ENCODE data around the gene NDUFB11. TPM values are rescaled to one million over a fixed set of nuclear protein-coding genes. Genes with fewer than 3 reads are reported as not detected.
A peak's percentile ranks its signal among the peaks of the same experiment; 100 is the strongest.

NDUFB11 gene
- total RNA-seq, 1 experiment from 2014 or later: 258 TPM

GRCh38 chrX:47093248-47093647 lies 51.3 kb downstream of the NDUFB11 start:
- TF ChIP-seq CTCF (conservative IDR thresholded peaks at IDR 0.05; ENCODE audit: low read depth, low read length) (peak; percentile 69), EZH2phosphoT487 (IDR thresholded peaks at IDR 0.05; ENCODE audit: borderline replicate concordance, low read length) (no peak), EZH2 (IDR thresholded peaks at IDR 0.05; ENCODE audit: low read length, unreplicated experiment) (no peak)
- H3K27me3 ChIP-seq (ENCODE audit: low read length): no peaks in the 10 kb centered on the region
- H3K4me1 ChIP-seq (ENCODE audit: insufficient read depth, low read length): no peaks in the 10 kb centered on the region
- H2AFZ ChIP-seq (ENCODE audit: low read length): peak overlapping the region; percentile 24; the same call in 1 of the 2 replicates
- no peaks in the 10 kb centered on the region for H3K9me3 ChIP-seq (ENCODE audit: low read length)
- ChIA-PET CTCF (interaction anchor here (0.6 to 1.1 kb wide), 8 partner anchors 26 to 442 kb away, joined by 3 to 5 read pairs (median 3); partner anchors contain the start of gene RBM10), POLR2A (ENCODE audit: unreplicated experiment) (no interaction called here)
- no peaks in the 10 kb centered on the region for H3K36me3 ChIP-seq (ENCODE audit: low read depth, low read length)
- intact Hi-C loops (cut with micrococcal nuclease): loop anchor here (1.0 to 5.0 kb wide), 5 partner anchors 46 to 290 kb away; no protein-coding TSS in a partner anchor
- no peak for ATAC-seq
- H3K27ac ChIP-seq (ENCODE audit: low read length): no peak overlapping the region
- H4K20me1 ChIP-seq (ENCODE audit: low read length): no peaks in the 10 kb centered on the region
- H3F3A ChIP-seq (ENCODE audit: low read length, unreplicated experiment): no peaks in the 10 kb centered on the region
- no peaks in the 10 kb centered on the region for H3K9me2 ChIP-seq (replicated peaks; ENCODE audit: low read length)
- DNase-seq: peak; percentile 54
- no TSS peak for BruUV-seq (replicated peaks)
- H3K4me2 ChIP-seq (ENCODE audit: low read length): no peak overlapping the region
- no peaks in the 10 kb centered on the region for H3K79me2 ChIP-seq (ENCODE audit: low read length)
- no peak overlapping the region for H3K4me3 ChIP-seq (ENCODE audit: low read length)
- no peak overlapping the region for H3K9ac ChIP-seq (ENCODE audit: low read length)

Other genes with a start within 250 kb of the NDUFB11 start
- 7.1 and 7.3 TPM in 2 replicates for gene JADE3, start 232.3 kb downstream of the NDUFB11 start, total RNA-seq (2014; rRNA removed)
- gene RGN, start 66.3 kb downstream of the NDUFB11 start, total RNA-seq (2014; rRNA removed): not detected in 2 replicates
- 71.5 and 87.0 TPM in 2 replicates for gene RBM10, start 519 bp upstream of the NDUFB11 start, total RNA-seq (2014; rRNA removed)
- gene UBA1, start 49.1 kb upstream of the NDUFB11 start, total RNA-seq (2014; rRNA removed): 282 and 299 TPM in 2 replicates
- 155 and 208 TPM in 2 replicates for gene CDK16, start 74.0 kb upstream of the NDUFB11 start, total RNA-seq (2014; rRNA removed)
- 31.3 and 37.3 TPM in 2 replicates for gene USP11, start 88.3 kb upstream of the NDUFB11 start, total RNA-seq (2014; rRNA removed)
- 0.07 and 0.12 TPM in 2 replicates for gene ZNF157, start 225.9 kb upstream of the NDUFB11 start, total RNA-seq (2014; rRNA removed)

Data from PC-3 (cell line).